Ishikawa (cell line): Measurements from ENCODE around the gene PRELID2.

ENCODE experiments used
- CEBPB ChIP-seq: IDR thresholded peaks from 2 replicates; pipeline ENCODE4 v1.6.1; 2012
- TEAD4 ChIP-seq: IDR thresholded peaks from 2 replicates; pipeline ENCODE4 v1.6.1; 2012

GRCh38 chr5:145801195-145801594 is 33.9 kb downstream of the PRELID2 start:
- TF ChIP-seq CEBPB (no peak), TEAD4 (no peak)
